Amniotic epithelial cell (primary cell): ENCODE data around the gene U2AF2.

Source experiments
- DNase-seq: peaks from one replicate; pipeline ENCODE4 v3.0.0-alpha.2; 2010; ENCODE audit warnings: low read depth

Gene U2AF2

DNA sequence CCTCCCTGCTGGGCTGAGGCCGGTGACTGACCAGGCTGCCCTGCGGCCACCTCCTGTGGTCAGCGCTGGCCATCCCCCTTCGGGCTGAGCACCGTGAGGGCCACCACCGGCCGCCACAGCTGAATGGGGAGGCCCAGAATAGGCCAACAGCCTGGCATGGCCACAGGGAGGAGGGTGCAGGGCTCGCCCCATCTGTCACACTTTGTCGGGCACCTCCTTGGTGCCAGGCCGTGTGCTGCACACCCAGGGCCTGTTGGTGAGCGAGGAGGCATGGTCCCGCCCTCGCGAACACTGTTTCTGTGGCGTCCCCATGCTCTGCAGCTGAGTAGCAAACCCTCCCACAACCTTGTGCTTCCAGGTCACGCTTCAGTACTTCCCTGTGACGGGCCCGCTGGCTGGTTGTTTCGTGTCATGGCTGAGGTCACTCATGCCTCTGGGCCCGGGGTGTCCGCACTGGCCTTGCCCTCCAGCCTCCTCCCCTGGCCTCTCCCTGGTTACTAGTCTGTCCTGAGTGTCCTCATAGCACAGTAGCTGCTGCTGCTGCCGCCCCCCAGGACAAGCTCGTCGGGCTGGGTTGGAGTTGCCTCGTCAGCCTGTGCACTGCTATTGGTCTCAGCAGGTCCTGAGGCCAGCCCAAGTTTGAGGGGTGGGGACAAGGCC is 35.4 kb downstream of the U2AF2 start:
- DNase-seq: no peak

DNA sequence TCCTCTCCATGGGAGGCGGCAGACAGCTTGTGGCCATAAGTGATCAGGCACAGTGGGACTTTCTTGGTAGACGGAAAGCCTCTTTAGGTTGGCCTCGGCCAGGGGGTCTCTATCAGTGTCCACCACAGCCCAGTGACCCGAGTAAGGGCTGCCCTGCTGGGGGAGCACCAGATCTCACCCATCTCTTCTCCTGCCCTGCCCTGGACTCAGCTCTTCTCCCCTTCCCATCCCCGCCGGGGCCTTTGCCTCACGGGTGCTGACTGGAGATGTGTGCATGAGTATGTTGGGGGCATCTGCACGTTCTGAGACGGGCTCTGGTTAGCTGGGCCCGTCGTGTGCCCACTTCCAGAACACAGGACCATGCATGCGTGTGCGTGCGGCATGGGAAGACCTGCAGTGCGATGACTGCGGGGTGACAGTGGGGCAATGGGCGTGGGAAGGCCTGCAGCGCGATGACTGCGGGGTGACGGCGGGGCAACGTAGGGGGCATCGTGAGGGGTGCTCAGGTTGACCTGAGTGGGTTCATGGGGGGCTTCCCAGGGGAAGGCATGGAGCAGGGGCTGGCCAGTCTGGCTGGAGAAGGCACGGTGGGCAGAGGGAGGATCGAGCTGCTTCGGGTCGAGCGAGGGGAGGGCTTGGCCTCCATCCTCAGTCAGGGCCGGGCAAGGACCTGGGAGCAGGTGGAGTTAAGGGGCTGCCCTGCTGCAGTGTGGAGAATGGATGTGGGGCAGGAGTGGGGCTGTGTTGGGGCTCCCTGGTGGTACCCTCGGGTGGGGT is 36.1 kb downstream of the U2AF2 start:
- DNase-seq: no peak

DNA sequence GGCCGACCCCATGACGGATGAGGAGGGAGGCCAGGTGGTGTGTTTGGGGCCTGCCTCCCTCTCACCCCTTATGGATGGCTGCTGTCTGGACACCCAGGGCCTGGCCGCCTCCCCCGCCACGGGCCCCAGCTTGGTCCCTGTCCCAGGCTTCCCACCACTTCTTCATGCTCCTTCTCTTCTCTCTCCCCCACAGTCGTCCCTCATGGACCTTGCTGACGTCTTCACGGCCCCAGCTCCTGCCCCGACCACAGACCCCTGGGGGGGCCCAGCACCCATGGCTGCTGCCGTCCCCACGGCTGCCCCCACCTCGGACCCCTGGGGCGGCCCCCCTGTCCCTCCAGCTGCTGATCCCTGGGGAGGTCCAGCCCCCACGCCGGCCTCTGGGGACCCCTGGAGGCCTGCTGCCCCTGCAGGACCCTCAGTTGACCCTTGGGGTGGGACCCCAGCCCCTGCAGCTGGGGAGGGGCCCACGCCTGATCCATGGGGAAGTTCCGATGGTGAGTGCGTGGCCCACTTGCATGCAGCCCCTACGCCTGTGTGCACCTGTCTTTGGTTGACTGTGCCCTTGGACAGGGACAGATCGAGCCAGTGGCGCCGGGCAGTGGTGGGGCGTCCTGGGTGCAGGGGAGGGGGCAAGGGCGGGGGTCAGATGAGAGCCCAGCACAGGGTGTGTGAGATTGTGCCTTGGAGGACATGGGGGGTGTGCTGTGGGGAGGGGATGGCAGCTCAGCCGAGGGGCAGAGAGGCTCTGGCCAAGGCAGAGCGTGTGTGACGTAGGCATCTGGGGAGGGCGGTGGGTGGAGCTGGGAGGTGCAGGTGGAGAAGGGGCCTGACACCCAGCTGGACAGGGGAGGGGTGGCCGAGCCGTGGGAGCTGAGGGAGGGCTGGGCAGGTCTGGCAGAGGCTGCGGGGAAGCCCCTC is 37.0 kb downstream of the U2AF2 start:
- DNase-seq: no peak

DNA sequence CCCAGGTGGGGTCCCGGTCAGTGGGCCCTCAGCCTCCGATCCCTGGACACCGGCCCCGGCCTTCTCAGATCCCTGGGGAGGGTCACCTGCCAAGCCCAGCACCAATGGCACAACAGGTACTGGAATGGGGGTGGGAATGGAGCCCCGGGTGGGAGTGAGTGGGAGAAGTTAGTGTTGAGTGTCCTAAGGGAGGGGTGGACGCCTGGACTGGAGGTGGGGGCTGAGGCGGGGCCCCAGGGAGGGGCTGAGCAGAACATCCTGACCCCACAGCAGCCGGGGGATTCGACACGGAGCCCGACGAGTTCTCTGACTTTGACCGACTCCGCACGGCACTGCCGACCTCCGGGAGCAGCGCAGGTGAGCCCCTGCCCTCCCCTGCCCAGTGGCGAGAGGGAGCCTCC is 37.8 kb downstream of the U2AF2 start:
- no peak for DNase-seq

DNA sequence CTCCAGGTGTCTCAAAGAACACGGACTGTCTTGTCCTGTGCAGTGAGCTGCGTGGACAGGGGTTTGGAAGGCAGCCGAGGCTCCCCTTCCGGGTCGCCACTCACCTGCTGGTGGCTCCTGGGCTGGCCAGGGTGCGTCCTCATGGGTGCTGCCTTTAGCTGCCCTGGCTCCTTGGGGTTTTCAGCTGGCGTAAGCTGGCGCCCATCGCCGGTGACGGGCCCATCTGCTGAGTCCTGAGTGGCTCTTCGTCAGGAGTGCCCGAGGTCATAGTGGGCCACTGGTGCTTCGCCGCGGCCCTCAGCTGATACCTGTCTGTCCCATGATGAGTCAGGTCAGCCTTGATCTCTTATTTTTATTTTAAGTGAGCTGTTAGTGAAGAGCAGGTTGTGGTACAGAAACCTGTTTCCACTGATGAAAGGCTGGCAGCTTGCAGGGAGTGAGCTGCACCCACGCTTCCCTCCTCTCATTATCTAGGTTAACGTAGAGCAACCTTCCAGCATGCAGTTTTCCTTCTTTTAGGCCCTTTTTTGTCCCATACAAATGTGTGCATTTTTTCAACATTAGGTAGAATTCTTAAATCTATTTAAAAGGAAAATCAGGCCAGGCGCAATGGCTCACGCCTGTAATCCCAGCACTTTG is 38.6 kb downstream of the U2AF2 start:
- no peak for DNase-seq

DNA sequence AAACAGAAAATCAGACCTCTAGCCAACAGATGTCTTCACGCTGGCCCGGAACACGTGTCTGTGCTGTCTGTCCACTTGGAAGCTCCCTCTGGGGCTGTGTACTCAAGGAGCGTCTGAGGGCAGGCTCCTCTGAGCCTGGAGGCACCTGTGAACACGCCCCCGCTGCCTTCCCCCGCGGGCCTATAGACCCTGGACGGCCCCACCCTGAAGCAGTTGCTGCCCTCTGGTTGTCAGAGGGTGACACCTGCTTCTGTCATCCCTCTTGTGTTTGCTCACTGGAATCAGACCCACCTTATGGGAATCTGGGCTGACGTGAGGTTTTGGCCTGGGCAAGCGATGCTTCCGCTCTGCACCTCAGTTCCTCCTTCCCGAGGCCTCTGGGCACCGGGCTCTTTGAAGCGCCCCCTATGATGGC is 39.4 kb downstream of the U2AF2 start:
- DNase-seq: no peak

DNA sequence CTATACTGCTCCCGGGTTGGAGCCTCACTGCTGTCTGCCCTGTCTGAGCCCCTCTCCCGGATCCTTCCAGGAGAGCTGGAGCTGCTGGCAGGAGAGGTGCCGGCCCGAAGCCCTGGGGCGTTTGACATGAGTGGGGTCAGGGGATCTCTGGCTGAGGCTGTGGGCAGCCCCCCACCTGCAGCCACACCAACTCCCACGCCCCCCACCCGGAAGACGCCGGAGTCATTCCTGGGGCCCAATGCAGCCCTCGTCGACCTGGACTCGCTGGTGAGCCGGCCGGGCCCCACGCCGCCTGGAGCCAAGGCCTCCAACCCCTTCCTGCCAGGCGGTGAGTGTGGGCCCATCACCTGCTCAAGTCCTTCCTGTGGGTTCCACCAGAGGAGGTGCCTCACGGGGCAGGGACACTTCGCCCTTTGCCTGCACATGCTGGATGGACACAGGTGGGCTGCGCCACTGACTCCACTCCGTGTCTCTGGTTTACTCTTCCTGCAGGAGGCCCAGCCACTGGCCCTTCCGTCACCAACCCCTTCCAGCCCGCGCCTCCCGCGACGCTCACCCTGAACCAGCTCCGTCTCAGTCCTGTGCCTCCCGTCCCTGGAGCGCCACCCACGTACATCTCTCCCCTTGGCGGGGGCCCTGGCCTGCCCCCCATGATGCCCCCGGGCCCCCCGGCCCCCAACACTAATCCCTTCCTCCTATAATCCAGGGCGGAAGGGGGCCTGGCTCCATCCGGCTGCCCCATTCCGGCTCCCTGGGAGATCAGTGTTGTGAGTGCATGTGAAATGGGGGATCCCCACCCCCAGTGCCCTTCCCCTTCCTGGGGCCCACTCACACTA is 40.0 kb downstream of the U2AF2 start:
- no peak for DNase-seq

DNA sequence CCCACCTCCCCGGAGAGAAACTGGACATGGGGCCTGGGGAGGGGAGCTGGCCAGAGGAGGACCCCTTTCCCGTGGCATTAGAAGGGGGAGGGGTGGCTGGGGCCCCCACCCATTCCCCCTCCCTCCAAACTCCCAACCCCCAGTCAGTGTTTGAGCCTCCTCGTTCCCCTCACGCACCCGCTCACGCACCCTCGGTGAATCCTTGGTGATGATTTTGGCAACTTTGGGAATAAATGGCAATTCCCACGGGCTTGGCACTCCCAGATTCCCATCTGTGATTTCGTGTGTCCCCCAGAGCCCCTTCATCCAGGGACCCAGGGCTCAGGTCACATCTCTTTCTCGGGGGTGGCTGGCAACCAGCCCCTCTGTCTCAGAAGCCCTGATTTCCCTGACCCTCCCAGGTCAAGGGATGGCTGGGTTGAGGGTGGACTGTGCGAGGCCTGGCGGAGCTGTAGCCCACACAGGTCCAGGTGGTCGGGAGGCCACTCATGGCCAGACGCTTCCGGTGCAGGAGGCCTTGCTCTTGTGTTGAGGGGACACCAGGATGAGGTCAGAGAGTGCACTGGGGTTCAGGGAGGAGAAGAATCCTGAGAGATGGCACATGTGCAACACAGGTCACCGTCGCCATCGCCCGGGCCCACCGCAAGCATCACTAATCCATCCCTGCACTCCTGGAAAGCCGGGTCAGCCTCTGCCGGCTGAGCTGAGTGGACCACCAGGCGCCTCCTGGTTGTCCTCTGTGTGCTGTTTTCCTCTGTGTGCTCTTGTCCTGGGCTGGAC is 40.9 kb downstream of the U2AF2 start:
- no peak for DNase-seq

DNA sequence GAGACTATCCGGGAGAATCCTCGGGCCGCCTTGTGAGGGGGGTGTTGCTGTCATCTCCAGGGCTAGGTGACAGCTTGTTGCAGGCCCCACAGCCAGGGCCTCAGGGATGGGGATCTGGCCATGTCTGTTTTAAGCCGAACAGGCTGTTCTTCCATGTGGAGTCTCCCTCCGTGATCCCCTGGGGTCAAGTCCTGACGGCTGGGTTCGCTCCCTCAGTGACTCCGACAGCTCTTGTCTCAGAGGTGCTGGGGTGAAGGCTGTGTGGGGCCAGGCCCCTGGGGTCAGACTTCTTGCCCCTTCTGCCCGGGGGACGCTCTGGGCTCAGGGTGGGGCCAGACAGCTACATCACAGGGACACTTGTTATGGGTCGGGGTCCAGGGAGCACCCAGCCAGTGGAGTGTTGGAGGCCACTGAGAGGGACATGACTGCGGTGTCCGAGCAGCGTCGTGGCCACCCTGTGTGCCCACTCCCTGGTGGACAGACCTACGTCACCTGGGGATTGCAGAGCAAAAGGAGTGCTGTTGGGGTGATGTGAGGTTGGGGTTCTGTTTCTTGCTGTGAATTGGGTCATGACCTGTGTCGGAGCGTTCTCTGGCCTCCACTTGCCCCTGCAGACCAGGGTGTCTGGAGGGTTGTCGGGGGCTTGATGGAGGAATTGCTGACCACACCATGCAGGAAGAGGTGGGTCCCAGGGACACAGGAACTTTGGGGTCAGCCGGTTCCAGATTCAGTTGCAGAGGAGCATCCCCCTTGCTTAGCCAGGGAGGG is 41.6 kb downstream of the U2AF2 start:
- DNase-seq: no peak

DNA sequence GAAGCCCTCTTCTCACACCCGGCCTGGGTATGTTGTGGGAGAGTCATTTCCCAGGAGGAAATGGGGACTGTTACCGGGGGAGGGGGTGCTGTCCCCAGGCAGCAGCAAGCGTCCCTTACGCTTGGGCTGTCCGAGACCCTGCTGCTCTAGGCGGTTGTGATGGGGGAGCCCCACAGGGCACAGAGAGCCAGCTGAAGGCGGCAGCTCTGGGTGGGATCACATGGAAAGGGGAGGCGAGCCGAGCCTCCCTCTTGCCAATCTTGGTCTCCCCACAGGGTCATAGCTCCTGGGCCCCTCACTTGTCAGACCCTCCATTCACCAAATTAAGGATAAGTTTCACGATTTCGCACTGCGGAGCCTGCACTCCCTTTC is 42.2 kb downstream of the U2AF2 start:
- DNase-seq: no peak

DNA sequence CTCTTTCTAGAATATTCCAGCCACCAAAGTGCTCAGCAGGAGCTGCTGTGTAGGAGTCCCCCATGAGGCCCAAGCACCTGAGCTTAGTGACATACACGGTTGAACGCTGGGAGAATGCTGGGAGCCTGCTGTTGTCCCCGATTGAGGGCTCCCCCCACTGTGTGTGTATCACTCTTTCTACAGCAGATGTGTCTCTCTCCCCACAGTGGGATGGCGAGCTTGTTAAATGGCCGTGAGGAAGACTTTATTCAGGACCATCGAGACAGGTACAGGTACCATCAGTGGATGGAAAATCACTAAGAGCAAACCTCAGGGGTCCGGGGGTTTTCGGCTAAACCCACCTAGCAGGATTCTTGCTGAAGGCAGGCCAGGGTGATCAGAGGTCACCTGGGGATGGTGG is 42.9 kb downstream of the U2AF2 start:
- no peak for DNase-seq

DNA sequence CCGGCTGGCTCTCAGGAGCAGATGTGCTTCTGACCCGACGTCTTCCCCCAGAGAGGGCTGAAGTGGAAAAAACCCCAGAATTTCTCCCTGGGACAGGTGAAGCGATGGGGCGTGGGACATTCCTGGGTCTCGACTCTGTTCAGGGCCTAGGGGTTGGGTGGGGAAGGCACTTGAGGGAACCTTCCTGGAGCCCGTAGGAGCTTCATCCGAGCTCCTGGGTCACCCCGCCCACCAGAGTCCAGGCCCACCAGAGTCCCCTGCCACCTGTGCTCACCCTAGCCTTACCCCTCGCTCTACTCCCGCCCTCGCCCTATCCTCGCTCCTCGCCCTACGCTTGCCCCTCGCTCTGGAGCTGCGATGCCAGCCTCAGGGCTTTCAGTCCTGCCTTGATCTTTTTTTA is 43.4 kb downstream of the U2AF2 start:
- no peak for DNase-seq

DNA sequence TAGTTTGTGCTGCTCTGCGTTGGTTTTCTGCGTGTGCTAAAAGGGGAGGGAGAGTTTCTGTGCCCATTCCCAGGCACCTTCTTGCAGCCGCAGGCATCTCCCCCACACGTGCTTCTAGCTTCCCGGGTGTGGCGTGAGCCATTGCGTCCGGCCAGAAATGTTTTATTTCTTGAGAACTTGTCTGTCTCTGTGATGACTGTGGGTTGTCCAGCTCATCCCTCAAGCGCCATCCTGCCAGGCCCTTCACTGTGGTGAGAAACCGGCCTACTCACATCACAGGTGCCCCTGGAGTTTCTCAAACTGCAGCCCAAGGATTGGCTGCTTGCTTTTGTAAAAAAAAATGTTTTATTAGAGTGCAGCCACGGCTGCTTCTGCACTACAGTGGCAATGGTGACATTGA is 44.4 kb downstream of the U2AF2 start:
- peak; percentile 37 for DNase-seq

DNA sequence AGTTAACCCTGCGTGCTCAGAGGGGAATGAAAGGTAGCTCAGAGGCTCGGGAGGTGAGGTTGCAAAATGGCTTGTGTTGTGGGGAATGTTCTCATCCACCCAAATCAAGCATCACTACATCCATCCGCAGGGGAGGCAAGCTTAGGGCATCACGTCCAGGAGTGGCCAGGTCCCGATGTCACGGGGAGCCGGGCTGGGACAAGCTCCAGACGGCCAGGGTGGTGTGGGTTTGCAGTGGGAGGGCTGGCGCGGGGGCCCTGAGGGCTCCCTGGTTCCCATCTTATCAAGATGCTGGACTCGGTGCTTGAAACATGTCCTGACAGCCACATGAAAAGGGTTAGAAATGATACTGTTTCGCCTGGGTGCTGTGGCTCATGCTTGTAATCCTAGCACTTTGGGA is 46.0 kb downstream of the U2AF2 start:
- no peak for DNase-seq

DNA sequence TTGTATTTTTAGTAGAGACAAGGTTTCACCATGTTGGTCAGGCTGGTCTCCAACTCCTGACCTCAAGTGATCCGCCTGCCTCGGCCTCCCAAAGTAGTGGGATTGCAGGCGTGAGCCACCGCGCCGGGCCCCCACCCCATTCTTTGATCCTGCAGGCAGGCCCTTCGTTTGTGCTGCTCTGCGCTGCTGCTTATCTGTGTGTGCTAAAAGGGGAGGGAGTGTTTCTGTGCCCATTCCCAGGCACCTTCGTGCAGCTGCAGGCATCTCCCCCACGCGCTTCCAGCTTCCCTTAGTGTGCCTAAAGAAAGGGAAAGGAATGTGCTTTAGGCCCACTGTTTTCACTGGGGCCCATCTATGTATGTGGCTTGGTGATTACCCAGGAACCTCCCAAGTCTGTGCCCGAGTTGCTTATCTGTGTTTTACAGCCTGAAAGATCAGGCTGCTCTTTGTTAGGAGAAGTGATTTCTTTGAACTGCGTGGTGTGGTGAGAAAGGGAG is 47.3 kb downstream of the U2AF2 start:
- peak; percentile 65 for DNase-seq

DNA sequence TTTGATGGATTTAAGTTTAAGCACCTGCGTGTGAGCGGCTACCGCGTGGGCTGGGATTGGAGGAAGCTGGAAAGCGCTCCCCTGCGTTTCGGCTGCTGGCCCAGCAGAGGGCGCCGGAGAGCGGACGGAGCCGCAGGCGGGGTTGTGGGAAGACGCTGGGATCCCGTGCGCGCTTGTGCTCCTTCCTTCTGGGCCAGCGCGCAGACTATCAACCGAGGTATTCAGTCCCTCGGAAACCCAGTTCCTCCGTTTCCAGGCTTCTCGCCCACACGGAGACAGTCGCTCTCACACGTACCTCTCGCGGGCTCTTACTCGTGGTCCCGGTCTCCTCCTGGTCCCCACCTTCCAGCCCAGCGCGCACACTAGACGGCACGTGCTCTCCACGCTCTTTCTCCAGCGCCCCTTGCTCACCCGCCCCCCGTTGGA is 49.0 kb downstream of the U2AF2 start:
- peak; percentile 12 for DNase-seq

DNA sequence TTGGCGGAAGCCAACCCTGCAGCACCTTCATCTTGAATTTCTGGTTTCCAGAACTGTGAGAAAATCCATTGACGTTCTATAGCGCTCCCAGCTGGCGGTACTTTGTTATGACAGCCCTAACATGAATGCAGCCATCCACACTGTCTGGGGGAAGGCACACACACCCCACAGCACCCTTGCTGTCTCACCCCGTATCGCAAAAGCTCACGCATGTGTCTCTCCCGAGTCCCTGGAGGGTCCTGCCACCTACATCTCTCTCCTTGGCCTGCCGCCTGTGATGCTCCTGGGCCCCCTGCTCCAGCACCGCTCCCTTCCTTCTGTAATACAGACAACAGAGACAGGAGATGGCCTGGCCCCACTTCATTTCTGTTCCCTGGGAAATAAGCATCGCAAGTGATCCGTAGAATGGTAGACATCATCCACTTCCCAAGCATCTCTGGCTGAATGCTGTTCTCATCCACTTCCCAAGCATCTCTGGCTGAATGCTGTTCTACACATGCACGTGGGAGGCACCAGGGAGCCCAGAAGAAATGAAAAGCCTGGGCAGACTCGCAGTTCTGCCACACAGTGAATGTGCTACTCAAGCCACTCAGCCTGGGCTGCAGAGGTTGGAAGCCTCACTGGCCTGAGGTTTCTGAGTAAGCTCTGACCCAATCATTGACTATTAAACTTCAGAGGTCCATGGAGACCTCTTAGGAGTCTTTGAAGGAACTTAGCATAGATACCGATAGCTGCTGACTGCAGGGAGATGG is 49.8 kb downstream of the U2AF2 start:
- DNase-seq: no peak

DNA sequence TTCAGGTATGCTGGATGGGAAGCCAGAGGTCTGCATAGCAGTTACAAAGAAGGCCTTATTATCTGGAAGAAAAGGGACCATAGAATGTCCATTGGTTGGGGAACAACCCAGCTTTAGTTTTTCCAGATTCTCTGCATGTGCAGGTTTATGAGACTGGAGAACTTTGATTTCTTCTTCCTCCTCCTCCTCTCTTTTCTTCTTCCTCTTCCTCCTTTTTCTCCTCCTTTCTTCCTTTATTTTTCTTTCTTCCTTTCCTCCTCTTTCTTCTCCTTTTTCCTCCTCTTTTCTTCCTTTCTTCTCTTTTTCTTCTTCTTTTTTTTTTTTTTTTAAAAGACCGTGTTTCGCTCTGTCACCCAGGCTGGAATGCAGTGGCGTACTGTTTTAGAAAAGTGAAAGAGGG is 51.1 kb downstream of the U2AF2 start:
- no peak for DNase-seq

DNA sequence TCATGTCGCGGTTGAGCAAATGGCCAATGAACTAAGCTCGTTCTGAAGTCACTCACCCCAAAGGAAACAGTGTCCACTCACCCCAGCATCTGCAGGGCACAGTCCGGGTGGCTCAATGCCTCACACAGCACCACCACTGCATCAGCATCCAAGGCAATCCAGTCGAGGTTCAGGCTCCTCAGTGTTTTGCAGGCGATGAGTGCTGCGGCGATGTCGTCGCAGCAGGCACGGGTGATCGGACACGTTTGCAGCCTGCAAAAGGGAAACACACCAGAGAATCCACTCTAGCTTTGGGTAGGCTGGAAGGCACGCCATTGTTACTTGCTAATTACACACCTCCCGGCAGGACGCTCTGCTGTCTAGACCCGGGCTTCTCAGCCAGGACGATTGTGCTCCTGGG is 56.9 kb downstream of the U2AF2 start:
- DNase-seq: no peak
